ENCODE data around the gene MCRIP2.

DNA sequence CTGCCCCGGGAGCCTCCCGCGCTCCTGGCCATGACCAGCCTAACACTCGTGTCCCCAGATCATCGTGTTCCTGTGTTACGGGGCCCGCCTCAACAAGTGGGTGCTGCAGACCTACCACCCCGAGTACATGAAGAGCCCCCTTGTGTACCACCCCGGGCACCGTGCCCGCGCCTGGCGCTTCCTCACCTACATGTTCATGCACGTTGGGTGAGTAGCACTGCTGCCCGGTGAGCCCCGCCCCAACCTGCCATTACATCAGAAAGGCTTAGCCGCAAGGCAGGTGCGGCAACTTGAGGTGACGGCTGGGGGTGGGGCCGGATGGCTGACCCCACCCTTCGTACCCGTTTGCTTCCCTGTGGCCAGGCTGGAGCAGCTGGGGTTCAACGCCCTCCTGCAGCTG, 35.3 kb downstream of the MCRIP2 start:
- TF ChIP-seq, protein P1, sequence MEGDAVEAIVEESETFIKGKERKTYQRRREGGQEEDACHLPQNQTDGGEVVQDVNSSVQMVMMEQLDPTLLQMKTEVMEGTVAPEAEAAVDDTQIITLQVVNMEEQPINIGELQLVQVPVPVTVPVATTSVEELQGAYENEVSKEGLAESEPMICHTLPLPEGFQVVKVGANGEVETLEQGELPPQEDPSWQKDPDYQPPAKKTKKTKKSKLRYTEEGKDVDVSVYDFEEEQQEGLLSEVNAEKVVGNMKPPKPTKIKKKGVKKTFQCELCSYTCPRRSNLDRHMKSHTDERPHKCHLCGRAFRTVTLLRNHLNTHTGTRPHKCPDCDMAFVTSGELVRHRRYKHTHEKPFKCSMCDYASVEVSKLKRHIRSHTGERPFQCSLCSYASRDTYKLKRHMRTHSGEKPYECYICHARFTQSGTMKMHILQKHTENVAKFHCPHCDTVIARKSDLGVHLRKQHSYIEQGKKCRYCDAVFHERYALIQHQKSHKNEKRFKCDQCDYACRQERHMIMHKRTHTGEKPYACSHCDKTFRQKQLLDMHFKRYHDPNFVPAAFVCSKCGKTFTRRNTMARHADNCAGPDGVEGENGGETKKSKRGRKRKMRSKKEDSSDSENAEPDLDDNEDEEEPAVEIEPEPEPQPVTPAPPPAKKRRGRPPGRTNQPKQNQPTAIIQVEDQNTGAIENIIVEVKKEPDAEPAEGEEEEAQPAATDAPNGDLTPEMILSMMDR (IDR thresholded peaks at IDR 0.05): no peak
- TF ChIP-seq POLR2AphosphoS5 (IDR thresholded peaks at IDR 0.05; ENCODE audit: insufficient read depth in 1 of 2, low read depth in 1 of 2) (no peak), POLR2A (IDR thresholded peaks at IDR 0.05) (no peak)
